HCT116 (cell line): ENCODE data around the gene DLG2. TPM values are rescaled to one million over a fixed set of nuclear protein-coding genes. Genes with fewer than 3 reads are reported as not detected.

Experiments
- ATAC-seq: fragments of 200-7000 bp; cut with Tn5 transposase; 2 replicates; pipeline ENCODE4 v1.9.1; 2020; ENCODE audit warnings: mild to moderate bottlenecking, moderate library complexity
- BruUV-seq: library from RNA; stranded (reverse); fragments of 400-500 nt; replicated peaks from 2 replicates; lab custom pipeline; 2021; lab: Mats Ljungman, UMichigan
- CTCF ChIA-PET: fragments of 300-600 bp; sonication (Branson Sonifier 250); formaldehyde crosslinking; loops from one replicate; lab custom pipeline; 2021; ENCODE audit warnings: antibody characterized with exemption; lab: Charles Lee
- POLR2A ChIA-PET: fragments of 300-600, 350-600 bp; sonication (Branson Sonifier 250); formaldehyde crosslinking; loops from one replicate; lab custom pipeline; 2021; ENCODE audit warnings: antibody characterized with exemption; lab: Charles Lee
- RAD21 ChIA-PET, 2 experiments: fragments of 300-600 bp; sonication (Branson Sonifier 250); formaldehyde crosslinking; loops; one replicate each; lab custom pipeline; 2023; ENCODE audit warnings: low total read pairs in 2 of 2; ENCODE audit not compliant: uncharacterized antibody in 2 of 2, unreplicated experiment in 2 of 2, low non-redundant PET in 1 of 2; lab: Charles Lee
- DNase-seq: peaks from one replicate; pipeline ENCODE4 v3.0.0-alpha.2; 2010; ENCODE audit warnings: low read depth, low spot score
- H2AFZ ChIP-seq: fragments of 200-600 bp; shearing (Covaris generic), sonication (generic); 2 replicates; pipeline ENCODE4 v1.6.1; 2017; ENCODE audit warnings: low read depth, mixed run types, mixed read lengths, antibody characterized with exemption, low read length; ENCODE audit not compliant: poor library complexity, severe bottlenecking
- H3K27ac ChIP-seq: 2 replicates; pipeline ENCODE4 v1.5.1; 2012; ENCODE audit warnings: low read depth, low read length
- H3K27me3 ChIP-seq: fragments of 200-600 bp; sonication (generic); 2 replicates; pipeline ENCODE4 v1.6.1; 2016; ENCODE audit warnings: mixed run types, low read length, mixed read lengths; ENCODE audit not compliant: insufficient read depth
- H3K36me3 ChIP-seq, 2 experiments: fragments of 200-500 bp in 1 of 2; fragments of 200-600 bp in 1 of 2; sonication (Bioruptor generic) in 1 of 2; sonication (generic) in 1 of 2; 2 replicates each; pipeline versions ENCODE4 v1.5.1 to v1.6.1; 2014 to 2016; ENCODE audit warnings: low read length in 2 of 2, inconsistent platforms in 1 of 2, mixed read lengths in 1 of 2, mixed run types in 1 of 2; ENCODE audit not compliant: insufficient read depth in 2 of 2, control insufficient read depth in 1 of 2
- H3K4me1 ChIP-seq, 2 experiments: fragments of 200-600 bp in 1 of 2; sonication (generic) in 1 of 2; 2 replicates each; pipeline versions ENCODE4 v1.5.1 to v1.6.1; 2012 to 2017; ENCODE audit warnings: low read length in 2 of 2, inconsistent platforms in 1 of 2, mild to moderate bottlenecking in 1 of 2, mixed read lengths in 1 of 2, mixed run types in 1 of 2, moderate library complexity in 1 of 2; ENCODE audit not compliant: insufficient read depth in 2 of 2, control insufficient read depth in 1 of 2
- H3K4me2 ChIP-seq: fragments of 200-600 bp; sonication (generic); 2 replicates; pipeline ENCODE4 v1.6.1; 2017; ENCODE audit warnings: mixed run types, low read length, mixed read lengths
- H3K4me3 ChIP-seq, 2 experiments: fragments of 200-600 bp in 1 of 2; sonication (generic) in 1 of 2; replicated peaks in 1 of 2; 2 replicates each; pipeline ENCODE4 v1.5.1; 2011 to 2016; ENCODE audit warnings: low read length in 2 of 2, control low read depth in 1 of 2, low read depth in 1 of 2, mild to moderate bottlenecking in 1 of 2, mixed read lengths in 1 of 2, mixed run types in 1 of 2
- H3K79me2 ChIP-seq: fragments of 200-600 bp; sonication (generic); 2 replicates; pipeline ENCODE4 v1.6.1; 2017; ENCODE audit warnings: mild to moderate bottlenecking, mixed run types, low read length, moderate library complexity, mixed read lengths; ENCODE audit not compliant: insufficient read depth
- H3K9ac ChIP-seq: fragments of 200-600 bp; sonication (generic); 2 replicates; pipeline ENCODE4 v1.6.1; 2016; ENCODE audit warnings: low read length, mixed read lengths
- H3K9me2 ChIP-seq: fragments of 200-600 bp; sonication (generic), shearing (Covaris generic); 2 replicates; pipeline ENCODE4 v1.6.1; 2017; ENCODE audit warnings: mixed run types, mild to moderate bottlenecking, moderate library complexity; ENCODE audit not compliant: insufficient read depth
- H3K9me3 ChIP-seq, 2 experiments: fragments of 200-500 bp in 1 of 2; fragments of 200-600 bp in 1 of 2; sonication (Bioruptor generic) in 1 of 2; sonication (generic) in 1 of 2; 2 replicates each; pipeline ENCODE4 v1.6.1; 2014 to 2017; ENCODE audit warnings: low read length in 2 of 2, mixed read lengths in 2 of 2, inconsistent platforms in 1 of 2, low read depth in 1 of 2, mild to moderate bottlenecking in 1 of 2, mixed run types in 1 of 2, moderate library complexity in 1 of 2; ENCODE audit not compliant: control insufficient read depth in 1 of 2, insufficient read depth in 1 of 2
- H4K20me1 ChIP-seq: fragments of 200-600 bp; sonication (generic), shearing (Covaris generic); 2 replicates; pipeline ENCODE4 v1.6.1; 2017; ENCODE audit warnings: mixed run types, mild to moderate bottlenecking, moderate library complexity; ENCODE audit not compliant: insufficient read depth
- ATF3 ChIP-seq: IDR thresholded peaks from 2 replicates; pipeline ENCODE4 v1.6.1; 2012
- CEBPB ChIP-seq: IDR thresholded peaks from 2 replicates; pipeline ENCODE4 v1.6.1; 2012; ENCODE audit warnings: low read depth
- FOSL1 ChIP-seq: IDR thresholded peaks from 2 replicates; pipeline ENCODE4 v1.6.1; 2012; ENCODE audit warnings: low read depth
- SP1 ChIP-seq: IDR thresholded peaks from 2 replicates; pipeline ENCODE4 v1.6.1; 2012; ENCODE audit warnings: low read depth
- TCF7L2 ChIP-seq: IDR thresholded peaks from 2 replicates; pipeline ENCODE4 v1.7.0; 2011; ENCODE audit warnings: borderline replicate concordance, inconsistent platforms; ENCODE audit not compliant: insufficient read depth, insufficient read length; ENCODE audit errors: extremely low read depth
- intact Hi-C: fragments of 100-400 bp; cut with micrococcal nuclease; formaldehyde crosslinking; loops from 2 replicates; pipeline ENCODE4 v1.10.0; 2022
- total RNA-seq: library from RNA; stranded (reverse); gene quantifications from one replicate; pipeline ENCODE4 v1.2.1, GENCODE V29; 2021; ENCODE audit not compliant: unreplicated experiment

The DLG2 gene
- total RNA-seq, 1 experiment from 2014 or later: 2.4 TPM

GRCh38 chr11:84514436-84514835 lies 1112.7 kb downstream of the DLG2 start:
- RAD21 ChIA-PET: no interaction called here
- H4K20me1 ChIP-seq: no peaks in the 10 kb centered on the region; the same call in 1 of the 2 replicates
- DNase-seq (no peak), ATAC-seq (no peak)
- no peak overlapping the region for H2AFZ ChIP-seq
- H3K9ac ChIP-seq: no peak overlapping the region
- CTCF ChIA-PET: no interaction called here
- intact Hi-C loops: no loop called here
- H3K36me3 ChIP-seq: no peaks in the 10 kb centered on the region
- TF ChIP-seq SP1: no peak
- no peaks in the 10 kb centered on the region for H3K9me3 ChIP-seq
- no peak overlapping the region for H3K4me2 ChIP-seq
- H3K4me1 ChIP-seq: no peaks in the 10 kb centered on the region
- POLR2A ChIA-PET: no interaction called here
- H3K27me3 ChIP-seq: no peaks in the 10 kb centered on the region
- H3K4me3 ChIP-seq: no peak overlapping the region
- BruUV-seq: no TSS peak
- no peaks in the 10 kb centered on the region for H3K79me2 ChIP-seq
- no peak overlapping the region for H3K27ac ChIP-seq
- no peaks in the 10 kb centered on the region for H3K9me2 ChIP-seq

- Histone ChIP-seq H3K4me3 (no peak overlapping the region), H2AFZ (no peak overlapping the region), H3K27ac (no peak overlapping the region), H3K4me2 (no peak overlapping the region), H3K79me2 (no peaks in the 10 kb centered on the region), H4K20me1 (no peaks in the 10 kb centered on the region), H3K27me3 (no peaks in the 10 kb centered on the region), H3K36me3 (no peaks in the 10 kb centered on the region), H3K9me2 (no peaks in the 10 kb centered on the region), H3K4me1 (no peaks in the 10 kb centered on the region), H3K9ac (no peak overlapping the region), H3K9me3 (no peaks in the 10 kb centered on the region)
- intact Hi-C loops: no loop called here
- ATAC-seq: no peak
- ChIA-PET RAD21 (no interaction called here), CTCF (no interaction called here), POLR2A (no interaction called here)
- DNase-seq: no peak
- no TSS peak for BruUV-seq
- TF ChIP-seq SP1: no peak
- TF ChIP-seq FOSL1: no peak
- no peak for TF ChIP-seq TCF7L2
- no peak for TF ChIP-seq CEBPB
- no peak for TF ChIP-seq ATF3
These were observed 1123.6 kb downstream of the DLG2 start for GRCh38 chr11:84503503-84503902.
